Uterus (tissue), 2 donors: ENCODE data around the gene TPO.

Experiments
- CTCF ChIP-seq, 4 experiments: fragments of 200-600 bp in 2 of 4; fragments of 450-650 bp in 2 of 4; sonication (generic) in 2 of 4; IDR thresholded peaks; one replicate each; pipeline ENCODE4 v1.5.1; 2016 to 2019; ENCODE audit warnings: antibody characterized with exemption in 4 of 4, mild to moderate bottlenecking in 2 of 4, moderate library complexity in 1 of 4
- POLR2A ChIP-seq, 2 donors: fragments of 450-650 bp; IDR thresholded peaks; one replicate each; pipeline ENCODE4 v1.6.1; 2016; ENCODE audit warnings: antibody characterized with exemption in 2 of 2, mild to moderate bottlenecking in 1 of 2, moderate library complexity in 1 of 2

GRCh38 chr2:1431886-1432400 is 18.7 kb downstream of the TPO start:
- TF ChIP-seq CTCF (IDR thresholded peaks at IDR 0.05) (no peak), POLR2A (IDR thresholded peaks at IDR 0.05) (no peak)
